B cell (primary cell): ENCODE data around the gene MNX1. TPM values are rescaled to one million over a fixed set of nuclear protein-coding genes. Genes with fewer than 3 reads are reported as not detected.

Experiments
- ATAC-seq: fragments of 200-7000 bp; cut with Tn5 transposase; one replicate; pipeline ENCODE4 v1.10.0; 2021; ENCODE audit warnings: low read depth, mild to moderate bottlenecking, moderate number of reproducible peaks, moderate library complexity
- CTCF ChIA-PET: fragments of 350-600 bp; sonication (Branson Sonifier 250); formaldehyde crosslinking; loops from one replicate; lab custom pipeline; 2021; ENCODE audit warnings: antibody characterized with exemption, inconsistent platforms; lab: Charles Lee
- POLR2A ChIA-PET: fragments of 350-600 bp; sonication (Branson Sonifier 250); formaldehyde crosslinking; loops from one replicate; lab custom pipeline; 2021; ENCODE audit warnings: antibody characterized with exemption; lab: Charles Lee
- DNase-seq: peaks from one replicate; pipeline ENCODE4 v3.0.0; 2013
- H2AFZ ChIP-seq: 2 replicates; pipeline ENCODE4 v1.6.1; 2012; ENCODE audit warnings: mild to moderate bottlenecking, low read depth, low read length; ENCODE audit not compliant: insufficient read depth, poor library complexity, severe bottlenecking
- H3K27ac ChIP-seq, 2 donors: 1 replicate in 1 of 2; 2 replicates in 1 of 2; pipeline ENCODE4 v1.5.1; 2012 to 2013; ENCODE audit warnings: low read length in 2 of 2, mild to moderate bottlenecking in 2 of 2, moderate library complexity in 1 of 2
- H3K27me3 ChIP-seq, 4 experiments: fragments of 200-600 bp in 1 of 4; sonication (generic) in 1 of 4; replicated peaks in 1 of 4; 1 replicate in 2 of 4; 2 replicates in 2 of 4; pipeline versions ENCODE4 v1.6.1 to v1.7.0; 2013 to 2016; ENCODE audit warnings: low read length in 3 of 4, mild to moderate bottlenecking in 2 of 4, mixed read lengths in 1 of 4, moderate library complexity in 1 of 4; ENCODE audit not compliant: insufficient read depth in 4 of 4, control insufficient read depth in 3 of 4; ENCODE audit errors: control extremely low read depth in 1 of 4
- H3K36me3 ChIP-seq, 2 experiments: replicated peaks in 1 of 2; 1 replicate in 1 of 2; 2 replicates in 1 of 2; pipeline versions ENCODE4 v1.6.1 to v1.7.1; 2013; ENCODE audit warnings: low read length in 1 of 2; ENCODE audit not compliant: insufficient read depth in 2 of 2, control insufficient read depth in 1 of 2; ENCODE audit errors: control extremely low read depth in 1 of 2, extremely low read depth in 1 of 2
- H3K4me1 ChIP-seq, 2 donors: fragments of 200-600 bp in 1 of 2; sonication (generic) in 1 of 2; 1 replicate in 1 of 2; 2 replicates in 1 of 2; pipeline versions ENCODE4 v1.5.1 to v1.6.1; 2013 to 2017; ENCODE audit warnings: low read length in 2 of 2; ENCODE audit not compliant: control insufficient read depth in 2 of 2, insufficient read depth in 2 of 2
- H3K4me2 ChIP-seq: replicated peaks from 2 replicates; pipeline ENCODE3; 2012; ENCODE audit warnings: mild to moderate bottlenecking, low read depth, low read length; ENCODE audit not compliant: poor library complexity, severe bottlenecking
- H3K4me3 ChIP-seq, 5 experiments: fragments of 200-600 bp in 1 of 5; sonication (generic) in 1 of 5; 1 replicate in 3 of 5; 2 replicates in 2 of 5; pipeline versions ENCODE4 v1.5.1 to v1.7.0; 2011 to 2016; ENCODE audit warnings: low read length in 4 of 5, mild to moderate bottlenecking in 4 of 5, low read depth in 2 of 5, control low read depth in 1 of 5, moderate library complexity in 1 of 5; ENCODE audit not compliant: insufficient read depth in 1 of 5; ENCODE audit errors: control extremely low read depth in 1 of 5, extremely low read depth in 1 of 5
- H3K79me2 ChIP-seq: fragments of 200-600 bp; sonication (generic); one replicate; pipeline ENCODE4 v1.6.0; 2016; ENCODE audit warnings: low read length; ENCODE audit not compliant: control insufficient read depth, insufficient read depth
- H3K9ac ChIP-seq: fragments of 200-600 bp; sonication (generic); 2 replicates; pipeline ENCODE4 v1.6.1; 2017; ENCODE audit warnings: mild to moderate bottlenecking, low read length, moderate library complexity
- H3K9me3 ChIP-seq, 3 donors: one replicate each; pipeline versions ENCODE4 v1.6.1 to v1.7.1; 2013; ENCODE audit warnings: low read length in 2 of 3; ENCODE audit not compliant: control insufficient read depth in 2 of 3, insufficient read depth in 1 of 3; ENCODE audit errors: control extremely low read depth in 1 of 3
- H4K20me1 ChIP-seq: 2 replicates; pipeline ENCODE4 v1.6.0; 2012; ENCODE audit warnings: mild to moderate bottlenecking, low read length; ENCODE audit not compliant: insufficient read depth, control insufficient read depth, poor library complexity, severe bottlenecking
- H3K27ac Mint-ChIP-seq: one replicate; pipeline ENCODE4 v1.8.0; 2021; ENCODE audit warnings: mixed read lengths
- H3K27me3 Mint-ChIP-seq: one replicate; pipeline ENCODE4 v1.8.0; 2021; ENCODE audit warnings: mixed read lengths
- H3K4me1 Mint-ChIP-seq: one replicate; pipeline ENCODE4 v1.8.0; 2021; ENCODE audit warnings: mixed read lengths
- H3K4me3 Mint-ChIP-seq: one replicate; pipeline ENCODE4 v1.8.0; 2021; ENCODE audit warnings: mixed read lengths
- H3K9me3 Mint-ChIP-seq: one replicate; pipeline ENCODE4 v1.8.0; 2022; ENCODE audit warnings: mixed read lengths; ENCODE audit not compliant: insufficient read depth
- EZH2 ChIP-seq: IDR thresholded peaks from 2 replicates; pipeline ENCODE4 v1.6.1; 2012; ENCODE audit warnings: borderline replicate concordance, low read depth, mild to moderate bottlenecking, moderate library complexity, low read length; ENCODE audit not compliant: insufficient read depth, poor library complexity, severe bottlenecking
- WGBS: methylation state at CpG from one replicate; pipeline ENCODE4 v1.1.5; 2013; ENCODE audit warnings: missing lambda C conversion rate; ENCODE audit not compliant: insufficient coverage; 5-methylcytosine and 5-hydroxymethylcytosine counted together
- intact Hi-C: fragments of 100-400 bp; cut with micrococcal nuclease; formaldehyde crosslinking; loops from one replicate; pipeline ENCODE4 v1.10.0; 2022
- polyA plus RNA-seq: library from polyadenylated mRNA; depleted of rRNA; stranded (reverse); fragments of >200 nt; gene quantifications from 2 replicates; pipeline ENCODE4 v1.2.3, GENCODE V29; 2012
- total RNA-seq, 2 donors: library from RNA; stranded (reverse); fragments of 120-200 nt in 1 of 2; gene quantifications; 1 replicate in 1 of 2; 2 replicates in 1 of 2; pipeline versions ENCODE4 v1.2.3 to v1.2.4, GENCODE V29; 2013 to 2022
- TF ChIP-seq, protein P1 (sequence below): fragments of 200-600 bp; IDR thresholded peaks from one replicate; pipeline ENCODE4 v1.8.0; 2022; ENCODE audit warnings: antibody characterized with exemption, mild to moderate bottlenecking

Gene MNX1
- total and polyA plus RNA-seq, 2 donors (not counting 1 experiment from before 2014, with no cell fraction given): not detected

DNA sequence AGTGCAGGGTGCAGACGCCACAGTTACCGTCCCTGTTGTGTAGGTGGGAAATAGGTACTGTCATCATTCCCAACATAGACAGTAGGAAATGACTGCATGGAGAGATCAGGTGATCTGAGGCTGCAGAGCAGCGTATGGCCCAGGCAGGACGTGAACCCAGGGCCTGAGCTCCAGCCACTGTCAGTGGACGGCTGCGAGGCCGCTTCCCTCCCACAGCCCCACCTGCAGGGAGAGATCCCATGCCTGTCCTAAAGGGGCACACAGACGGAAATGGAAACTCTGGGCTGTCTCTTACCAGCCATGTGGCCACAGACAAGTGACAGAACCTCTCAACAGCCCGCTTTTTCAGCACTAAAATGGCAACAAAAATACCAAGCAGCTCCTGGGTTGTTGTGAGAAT is 44.5 kb upstream of the MNX1 start:
- DNase-seq: no peak
- ATAC-seq: no peak
- CTCF ChIA-PET: no interaction called here

DNA sequence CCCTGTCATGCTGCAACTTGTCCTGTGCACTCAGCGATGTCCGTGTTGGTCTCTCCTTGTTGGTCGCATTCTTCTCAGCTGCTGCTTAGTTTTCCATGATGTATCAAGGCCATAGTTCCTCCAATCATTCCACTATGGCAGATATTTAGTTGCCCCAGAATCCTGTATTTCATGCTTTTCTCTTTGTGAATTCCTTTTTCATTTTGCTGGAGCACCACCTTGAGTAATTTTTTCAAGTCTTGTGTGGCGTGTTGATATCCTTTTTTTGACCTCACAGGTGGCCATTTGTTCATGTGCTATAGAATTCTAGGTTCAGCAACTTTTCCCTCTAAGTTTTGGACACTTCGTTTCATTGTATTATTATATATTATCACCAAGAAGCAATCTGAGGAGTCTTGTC is 42.7 kb upstream of the MNX1 start:
- Mint-ChIP-seq H3K4me1 (no peaks in the 10 kb centered on the region), H3K9me3 (peaks cover 11% of the 10 kb centered on the region), H3K27me3 (peaks cover 25% of the 10 kb centered on the region), H3K4me3 (no peak overlapping the region), H3K27ac (no peak overlapping the region)
- H3K36me3 ChIP-seq: no peaks in the 10 kb centered on the region
- CTCF ChIA-PET: no interaction called here
- no peak overlapping the region for H3K4me2 ChIP-seq
- H3K4me3 ChIP-seq: no peak overlapping the region
- H3K27me3 ChIP-seq: peaks cover 0 to 9% (median 0%) of the 10 kb centered on the region in 4 experiments
- no peaks in the 10 kb centered on the region for H4K20me1 ChIP-seq
- no peak for TF ChIP-seq EZH2
- TF ChIP-seq, protein P1, sequence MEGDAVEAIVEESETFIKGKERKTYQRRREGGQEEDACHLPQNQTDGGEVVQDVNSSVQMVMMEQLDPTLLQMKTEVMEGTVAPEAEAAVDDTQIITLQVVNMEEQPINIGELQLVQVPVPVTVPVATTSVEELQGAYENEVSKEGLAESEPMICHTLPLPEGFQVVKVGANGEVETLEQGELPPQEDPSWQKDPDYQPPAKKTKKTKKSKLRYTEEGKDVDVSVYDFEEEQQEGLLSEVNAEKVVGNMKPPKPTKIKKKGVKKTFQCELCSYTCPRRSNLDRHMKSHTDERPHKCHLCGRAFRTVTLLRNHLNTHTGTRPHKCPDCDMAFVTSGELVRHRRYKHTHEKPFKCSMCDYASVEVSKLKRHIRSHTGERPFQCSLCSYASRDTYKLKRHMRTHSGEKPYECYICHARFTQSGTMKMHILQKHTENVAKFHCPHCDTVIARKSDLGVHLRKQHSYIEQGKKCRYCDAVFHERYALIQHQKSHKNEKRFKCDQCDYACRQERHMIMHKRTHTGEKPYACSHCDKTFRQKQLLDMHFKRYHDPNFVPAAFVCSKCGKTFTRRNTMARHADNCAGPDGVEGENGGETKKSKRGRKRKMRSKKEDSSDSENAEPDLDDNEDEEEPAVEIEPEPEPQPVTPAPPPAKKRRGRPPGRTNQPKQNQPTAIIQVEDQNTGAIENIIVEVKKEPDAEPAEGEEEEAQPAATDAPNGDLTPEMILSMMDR: no peak
- intact Hi-C loops: no loop called here
- peaks cover 0 to 14% (median 0%) of the 10 kb centered on the region in 3 donors for H3K9me3 ChIP-seq
- WGBS: 96% methylated on average over 3 of the region's 5 CpGs
- DNase-seq: no peak
- H3K79me2 ChIP-seq: no peaks in the 10 kb centered on the region
- H3K9ac ChIP-seq: no peak overlapping the region
- H3K27ac ChIP-seq: no peak overlapping the region
- H3K4me1 ChIP-seq: no peaks in the 10 kb centered on the region
- no peak overlapping the region for H2AFZ ChIP-seq
- POLR2A ChIA-PET: no interaction called here
- ATAC-seq: no peak

More for the DNA sequence above, 44.5 kb upstream of the MNX1 start:
- Mint-ChIP-seq H3K9me3 (peaks cover 11% of the 10 kb centered on the region), H3K4me1 (no peaks in the 10 kb centered on the region), H3K27ac (no peak overlapping the region), H3K4me3 (no peak overlapping the region), H3K27me3 (peaks cover 27% of the 10 kb centered on the region)
- Histone ChIP-seq H2AFZ (no peak overlapping the region), H3K27ac (no peak overlapping the region), H3K79me2 (no peaks in the 10 kb centered on the region), H3K4me2 (no peak overlapping the region), H3K4me3 (no peak overlapping the region), H4K20me1 (no peaks in the 10 kb centered on the region), H3K27me3 (peaks cover 0 to 11% (median 0%) of the 10 kb centered on the region in 4 experiments), H3K9ac (no peak overlapping the region), H3K4me1 (no peaks in the 10 kb centered on the region), H3K36me3 (no peaks in the 10 kb centered on the region), H3K9me3 (peaks cover 0 to 14% (median 0%) of the 10 kb centered on the region in 3 donors)
- intact Hi-C loops: no loop called here
- POLR2A ChIA-PET: no interaction called here
- TF ChIP-seq EZH2: no peak
- TF ChIP-seq, protein P1: no peak
- WGBS: 92% methylated on average over 5 of the region's 9 CpGs
